ENCODE data around the gene CTRB2.
"Not testable (repeated sequence)": the region's sequence is repeated elsewhere in the genome, so short reads cannot be mapped to it uniquely, and the experiment has no call there.

Gene CTRB2

DNA sequence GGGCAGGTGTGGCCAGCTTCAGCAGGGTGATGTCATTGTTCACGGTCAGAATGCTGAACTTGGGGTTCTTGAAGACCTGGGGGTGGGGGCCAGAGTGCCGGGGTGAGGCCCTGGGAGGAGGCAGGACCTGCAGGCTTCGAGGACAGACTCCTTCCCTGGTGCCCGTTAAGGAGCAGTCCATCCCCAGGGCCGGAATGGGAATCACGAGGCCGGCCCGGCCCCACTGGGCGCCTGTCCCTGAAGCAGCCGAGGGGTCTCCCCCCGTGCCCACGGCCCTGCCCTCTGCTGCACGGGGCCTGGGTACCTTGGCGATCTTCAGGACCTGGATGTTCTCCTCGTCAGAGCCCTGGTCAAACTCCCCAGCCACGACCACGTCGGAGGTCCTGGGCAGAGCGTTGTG, 1.5 kb downstream of the CTRB2 start:
- H3K27ac ChIP-seq (ENCODE audit: insufficient read depth, low read length, poor library complexity, severe bottlenecking); H3K27me3 ChIP-seq (replicated peaks; ENCODE audit: control insufficient read depth, insufficient read depth, low read length, poor library complexity, severe bottlenecking); H3K4me1 ChIP-seq (ENCODE audit: control insufficient read depth, insufficient read depth, low read length, poor library complexity, severe bottlenecking); DNase-seq; H3K36me3 ChIP-seq (ENCODE audit: control insufficient read depth, insufficient read depth, low read length); H3K9me3 ChIP-seq (ENCODE audit: control insufficient read depth, low read length); H3K4me3 ChIP-seq (ENCODE audit: insufficient read depth, low read depth, low read length, poor library complexity, severe bottlenecking): not testable (repeated sequence)

DNA sequence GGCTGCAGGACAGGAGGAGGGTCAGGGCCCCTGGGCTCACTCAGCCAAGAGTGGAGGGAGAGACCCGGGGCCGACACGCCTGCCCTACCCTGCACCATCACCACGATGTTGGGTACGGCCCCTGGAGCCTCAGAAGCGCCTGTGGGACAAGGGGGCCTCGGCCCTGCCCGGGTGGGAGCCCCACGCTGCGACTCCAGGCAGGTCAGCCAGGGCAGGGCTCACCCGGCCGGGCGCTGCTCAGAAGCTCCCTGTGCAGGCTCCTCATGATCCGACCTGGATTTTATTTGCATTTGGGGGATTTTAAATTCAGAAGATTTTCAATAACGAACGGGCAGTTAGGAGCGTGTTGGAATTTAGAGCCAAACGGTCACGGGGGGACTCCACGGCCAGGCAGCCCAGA, 2.1 kb downstream of the CTRB2 start:
- H3K27me3 ChIP-seq (replicated peaks; ENCODE audit: control insufficient read depth, insufficient read depth, low read length, poor library complexity, severe bottlenecking); H3K9me3 ChIP-seq (ENCODE audit: control insufficient read depth, low read length); H3K27ac ChIP-seq (ENCODE audit: insufficient read depth, low read length, poor library complexity, severe bottlenecking); H3K36me3 ChIP-seq (ENCODE audit: control insufficient read depth, insufficient read depth, low read length); H3K4me1 ChIP-seq (ENCODE audit: control insufficient read depth, insufficient read depth, low read length, poor library complexity, severe bottlenecking); H3K4me3 ChIP-seq (ENCODE audit: insufficient read depth, low read depth, low read length, poor library complexity, severe bottlenecking); DNase-seq: not testable (repeated sequence)

DNA sequence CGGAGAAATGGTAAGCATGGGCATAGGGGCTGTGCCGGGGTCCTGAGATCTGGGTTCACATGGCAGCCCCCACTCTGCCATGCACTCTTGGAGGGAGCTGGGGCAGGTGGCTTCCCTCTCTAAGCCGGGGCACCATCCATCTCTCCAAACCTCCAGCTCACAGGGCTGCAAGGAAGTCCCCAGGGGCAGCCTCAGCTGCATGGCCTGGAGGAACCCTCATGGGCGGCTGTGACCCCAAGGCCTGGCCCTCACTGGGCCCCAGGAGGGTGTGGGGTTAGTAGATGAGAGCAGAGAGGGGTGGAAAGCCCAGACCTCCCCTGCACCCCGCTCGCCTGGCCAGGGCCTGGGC, 2.6 kb downstream of the CTRB2 start:
- no peak for DNase-seq
- Histone ChIP-seq H3K4me3 (ENCODE audit: insufficient read depth, low read depth, low read length, poor library complexity, severe bottlenecking) (no peak overlapping the region), H3K36me3 (ENCODE audit: control insufficient read depth, insufficient read depth, low read length) (no peaks in the 10 kb centered on the region), H3K27ac (ENCODE audit: insufficient read depth, low read length, poor library complexity, severe bottlenecking) (no peak overlapping the region), H3K9me3 (ENCODE audit: control insufficient read depth, low read length) (no peaks in the 10 kb centered on the region), H3K27me3 (replicated peaks; ENCODE audit: control insufficient read depth, insufficient read depth, low read length, poor library complexity, severe bottlenecking) (no peaks in the 10 kb centered on the region), H3K4me1 (ENCODE audit: control insufficient read depth, insufficient read depth, low read length, poor library complexity, severe bottlenecking) (peaks cover 5% of the 10 kb centered on the region)

DNA sequence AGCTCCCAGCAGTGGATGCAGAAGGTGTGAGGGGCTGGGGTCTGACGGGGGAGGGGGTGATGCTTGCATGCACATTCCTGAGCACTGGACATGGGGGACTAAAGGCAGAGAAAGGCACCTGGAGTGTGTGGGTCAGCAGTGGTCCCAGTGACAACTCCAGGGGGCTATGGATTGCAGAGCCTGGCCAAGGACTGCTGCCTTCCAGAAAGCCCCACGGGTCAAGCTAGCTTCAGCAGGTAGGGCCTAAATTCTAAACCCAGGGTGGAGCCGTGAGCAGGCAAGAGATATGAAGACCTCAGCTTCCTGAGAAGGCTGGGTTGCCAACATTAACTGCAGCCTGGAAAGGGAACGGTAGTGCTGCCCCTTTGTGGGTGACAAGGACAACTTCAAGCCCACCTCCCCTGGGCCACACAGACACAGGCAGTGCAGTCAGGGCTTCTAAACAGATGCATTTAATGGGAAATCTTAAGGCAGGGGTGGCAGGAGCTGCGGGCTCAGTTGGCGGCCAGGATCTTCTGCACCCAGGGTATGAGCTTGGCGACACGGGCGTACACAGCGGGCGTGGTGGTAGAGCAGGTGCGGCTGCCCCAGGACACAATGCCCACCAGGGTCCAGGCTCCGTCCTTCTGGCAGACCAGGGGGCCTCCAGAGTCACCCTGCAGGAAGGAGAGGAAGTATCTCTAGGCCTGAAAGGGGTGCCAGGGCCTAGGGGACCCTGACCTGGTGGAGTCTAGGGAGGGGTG, 3.1 kb downstream of the CTRB2 start:
- Histone ChIP-seq H3K27ac (ENCODE audit: insufficient read depth, low read length, poor library complexity, severe bottlenecking) (no peak overlapping the region), H3K4me3 (ENCODE audit: insufficient read depth, low read depth, low read length, poor library complexity, severe bottlenecking) (no peak overlapping the region), H3K27me3 (replicated peaks; ENCODE audit: control insufficient read depth, insufficient read depth, low read length, poor library complexity, severe bottlenecking) (no peaks in the 10 kb centered on the region), H3K9me3 (ENCODE audit: control insufficient read depth, low read length) (no peaks in the 10 kb centered on the region), H3K4me1 (ENCODE audit: control insufficient read depth, insufficient read depth, low read length, poor library complexity, severe bottlenecking) (peaks cover 5% of the 10 kb centered on the region), H3K36me3 (ENCODE audit: control insufficient read depth, insufficient read depth, low read length) (no peaks in the 10 kb centered on the region)
- no peak for DNase-seq

GRCh38 chr16:75203096-75203495, 3.9 kb downstream of the CTRB2 start:
- H3K9me3 ChIP-seq (ENCODE audit: control insufficient read depth, low read length), result no peaks in the 10 kb centered on the region

GRCh38 chr16:75202069-75202590, 4.8 kb downstream of the CTRB2 start:
- Histone ChIP-seq H3K27ac (ENCODE audit: insufficient read depth, low read length, poor library complexity, severe bottlenecking) (no peak overlapping the region), H3K27me3 (replicated peaks; ENCODE audit: control insufficient read depth, insufficient read depth, low read length, poor library complexity, severe bottlenecking) (no peaks in the 10 kb centered on the region), H3K4me1 (ENCODE audit: control insufficient read depth, insufficient read depth, low read length, poor library complexity, severe bottlenecking) (peaks cover 5% of the 10 kb centered on the region), H3K4me3 (ENCODE audit: insufficient read depth, low read depth, low read length, poor library complexity, severe bottlenecking) (no peak overlapping the region), H3K36me3 (ENCODE audit: control insufficient read depth, insufficient read depth, low read length) (no peaks in the 10 kb centered on the region), H3K9me3 (ENCODE audit: control insufficient read depth, low read length) (no peaks in the 10 kb centered on the region)
- DNase-seq, result no peak

More at GRCh38 chr16:75203096-75203495, 3.9 kb downstream of the CTRB2 start:
- Histone ChIP-seq H3K4me1 (ENCODE audit: control insufficient read depth, insufficient read depth, low read length, poor library complexity, severe bottlenecking) (peaks cover 5% of the 10 kb centered on the region), H3K4me3 (ENCODE audit: insufficient read depth, low read depth, low read length, poor library complexity, severe bottlenecking) (no peak overlapping the region), H3K27me3 (replicated peaks; ENCODE audit: control insufficient read depth, insufficient read depth, low read length, poor library complexity, severe bottlenecking) (no peaks in the 10 kb centered on the region), H3K36me3 (ENCODE audit: control insufficient read depth, insufficient read depth, low read length) (no peaks in the 10 kb centered on the region), H3K27ac (ENCODE audit: insufficient read depth, low read length, poor library complexity, severe bottlenecking) (no peak overlapping the region)
- no peak for DNase-seq

DNA sequence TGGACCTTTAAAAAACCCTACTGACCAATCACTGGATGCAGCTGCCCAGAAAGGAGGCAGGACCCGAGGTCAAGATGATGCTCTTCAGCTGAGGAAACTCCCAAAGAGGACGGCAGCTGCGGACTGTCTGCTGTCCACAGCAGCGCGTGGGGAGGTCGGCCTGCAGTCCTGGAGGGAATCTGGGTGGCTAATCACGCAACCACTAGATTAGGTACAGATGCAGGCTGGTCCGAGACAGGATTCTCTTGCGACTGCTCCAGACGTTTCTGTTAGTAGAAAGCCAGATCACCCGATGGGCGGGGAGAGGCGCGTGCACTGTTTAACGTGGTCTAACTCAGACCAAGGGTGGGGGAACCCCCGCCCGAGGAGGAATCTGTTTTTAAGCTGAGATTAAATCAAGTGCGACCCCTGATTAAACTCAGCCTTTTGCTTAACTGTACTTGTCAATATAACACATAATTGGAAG, 8.8 kb downstream of the CTRB2 start:
- Histone ChIP-seq H3K36me3 (ENCODE audit: control insufficient read depth, insufficient read depth, low read length) (no peaks in the 10 kb centered on the region), H3K27ac (ENCODE audit: insufficient read depth, low read length, poor library complexity, severe bottlenecking) (no peak overlapping the region), H3K4me3 (ENCODE audit: insufficient read depth, low read depth, low read length, poor library complexity, severe bottlenecking) (no peak overlapping the region), H3K27me3 (replicated peaks; ENCODE audit: control insufficient read depth, insufficient read depth, low read length, poor library complexity, severe bottlenecking) (no peaks in the 10 kb centered on the region), H3K9me3 (ENCODE audit: control insufficient read depth, low read length) (no peaks in the 10 kb centered on the region), H3K4me1 (ENCODE audit: control insufficient read depth, insufficient read depth, low read length, poor library complexity, severe bottlenecking) (peaks cover 5% of the 10 kb centered on the region)
- no peak for DNase-seq

DNA sequence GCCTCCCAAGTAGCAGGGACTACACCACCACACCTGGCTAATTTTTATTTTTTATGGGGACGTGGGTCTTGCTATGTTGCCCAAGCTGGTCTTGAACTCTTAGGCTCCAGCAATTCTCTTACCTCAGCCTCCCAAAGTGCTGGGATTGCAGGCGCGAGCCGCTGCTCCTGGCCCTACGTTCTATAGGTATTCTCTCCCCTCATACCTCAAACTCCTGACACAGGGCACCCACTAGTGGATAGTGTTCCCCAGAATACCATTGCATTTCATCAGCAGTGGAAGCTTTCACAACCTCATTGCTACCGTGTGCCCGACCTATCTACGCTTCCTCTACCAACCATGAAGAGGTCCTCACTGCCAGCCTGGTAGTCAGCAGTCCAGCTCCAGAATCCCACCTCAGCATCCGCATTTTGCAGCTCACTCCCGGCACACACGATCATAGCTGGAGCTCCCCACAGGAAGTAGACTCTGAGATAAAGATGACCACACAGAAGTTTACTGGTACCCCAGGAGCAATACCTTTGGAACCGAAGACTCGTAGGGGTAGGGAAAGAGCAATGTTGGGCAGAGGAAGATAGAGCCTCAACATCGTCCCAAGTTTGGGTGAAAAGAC, 9.3 kb downstream of the CTRB2 start:
- peaks cover 5% of the 10 kb centered on the region for H3K4me1 ChIP-seq (ENCODE audit: control insufficient read depth, insufficient read depth, low read length, poor library complexity, severe bottlenecking)
- H3K9me3 ChIP-seq (ENCODE audit: control insufficient read depth, low read length), result no peaks in the 10 kb centered on the region
- DNase-seq, result no peak
- no peak overlapping the region for H3K4me3 ChIP-seq (ENCODE audit: insufficient read depth, low read depth, low read length, poor library complexity, severe bottlenecking)
- no peak overlapping the region for H3K27ac ChIP-seq (ENCODE audit: insufficient read depth, low read length, poor library complexity, severe bottlenecking)
- no peaks in the 10 kb centered on the region for H3K27me3 ChIP-seq (replicated peaks; ENCODE audit: control insufficient read depth, insufficient read depth, low read length, poor library complexity, severe bottlenecking)
- H3K36me3 ChIP-seq (ENCODE audit: control insufficient read depth, insufficient read depth, low read length), result no peaks in the 10 kb centered on the region

GRCh38 chr16:75196836-75197235, 10.1 kb downstream of the CTRB2 start:
- DNase-seq, result no peak
- no peaks in the 10 kb centered on the region for H3K9me3 ChIP-seq (ENCODE audit: control insufficient read depth, low read length)
- no peaks in the 10 kb centered on the region for H3K36me3 ChIP-seq (ENCODE audit: control insufficient read depth, insufficient read depth, low read length)
- H3K27ac ChIP-seq (ENCODE audit: insufficient read depth, low read length, poor library complexity, severe bottlenecking), result no peak overlapping the region
- no peak overlapping the region for H3K4me3 ChIP-seq (ENCODE audit: insufficient read depth, low read depth, low read length, poor library complexity, severe bottlenecking)
- peaks cover 5% of the 10 kb centered on the region for H3K4me1 ChIP-seq (ENCODE audit: control insufficient read depth, insufficient read depth, low read length, poor library complexity, severe bottlenecking)
- H3K27me3 ChIP-seq (replicated peaks; ENCODE audit: control insufficient read depth, insufficient read depth, low read length, poor library complexity, severe bottlenecking), result no peaks in the 10 kb centered on the region
